ENCODE measurements around the gene ERP44.
"Not testable (repeated sequence)": the region's sequence is repeated elsewhere in the genome, so short reads cannot be mapped to it uniquely, and the experiment has no call there.

Gene ERP44

DNA sequence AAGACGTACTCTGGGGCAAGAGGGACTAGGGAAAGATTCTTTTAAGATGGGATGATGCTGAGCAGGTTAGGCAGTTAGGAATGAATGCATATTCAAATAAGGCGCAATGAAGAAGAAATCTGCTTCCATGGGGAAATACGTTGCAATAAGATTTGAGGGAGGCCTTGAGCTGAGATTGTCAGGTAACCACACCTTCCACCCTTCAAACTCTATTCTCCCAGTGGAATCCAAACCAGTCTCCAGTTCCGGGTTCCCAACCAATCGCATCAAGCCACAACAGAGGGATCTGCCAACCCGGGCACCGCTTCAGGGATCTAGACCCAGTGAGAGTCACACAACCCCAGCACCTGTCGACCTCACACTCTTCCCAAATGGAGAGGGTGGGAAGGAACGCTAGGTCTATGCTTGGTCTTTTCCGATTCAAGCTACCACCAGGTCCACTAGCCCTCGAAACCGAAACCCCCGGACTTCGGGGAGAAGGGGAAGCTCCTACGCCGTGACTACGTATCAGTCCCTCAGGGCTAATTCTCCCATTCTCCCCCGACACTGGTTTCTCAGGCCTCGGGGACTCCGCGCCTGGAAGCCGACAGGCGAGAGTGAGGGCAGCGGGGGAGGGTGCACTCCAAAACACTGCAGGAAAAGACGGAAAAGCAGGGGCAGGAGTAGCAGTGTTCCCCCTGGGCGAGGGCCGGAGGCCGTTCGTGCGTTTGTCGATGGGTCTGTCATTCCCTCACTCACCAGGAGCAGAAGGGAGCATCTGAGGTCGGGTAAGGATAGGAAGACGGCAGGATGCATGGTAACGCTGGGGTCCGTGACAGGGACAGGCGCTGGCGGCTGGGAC, 534 bp downstream of the ERP44 start:
- H3K79me2 ChIP-seq (ENCODE audit: low read length) = peaks cover 66% of the 10 kb centered on the region
- peak overlapping the region; percentile 66 for H2AFZ ChIP-seq (ENCODE audit: low read length)
- TF ChIP-seq, protein P1, sequence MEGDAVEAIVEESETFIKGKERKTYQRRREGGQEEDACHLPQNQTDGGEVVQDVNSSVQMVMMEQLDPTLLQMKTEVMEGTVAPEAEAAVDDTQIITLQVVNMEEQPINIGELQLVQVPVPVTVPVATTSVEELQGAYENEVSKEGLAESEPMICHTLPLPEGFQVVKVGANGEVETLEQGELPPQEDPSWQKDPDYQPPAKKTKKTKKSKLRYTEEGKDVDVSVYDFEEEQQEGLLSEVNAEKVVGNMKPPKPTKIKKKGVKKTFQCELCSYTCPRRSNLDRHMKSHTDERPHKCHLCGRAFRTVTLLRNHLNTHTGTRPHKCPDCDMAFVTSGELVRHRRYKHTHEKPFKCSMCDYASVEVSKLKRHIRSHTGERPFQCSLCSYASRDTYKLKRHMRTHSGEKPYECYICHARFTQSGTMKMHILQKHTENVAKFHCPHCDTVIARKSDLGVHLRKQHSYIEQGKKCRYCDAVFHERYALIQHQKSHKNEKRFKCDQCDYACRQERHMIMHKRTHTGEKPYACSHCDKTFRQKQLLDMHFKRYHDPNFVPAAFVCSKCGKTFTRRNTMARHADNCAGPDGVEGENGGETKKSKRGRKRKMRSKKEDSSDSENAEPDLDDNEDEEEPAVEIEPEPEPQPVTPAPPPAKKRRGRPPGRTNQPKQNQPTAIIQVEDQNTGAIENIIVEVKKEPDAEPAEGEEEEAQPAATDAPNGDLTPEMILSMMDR (IDR thresholded peaks at IDR 0.05; ENCODE audit: low read length) = no peak
- TF ChIP-seq EZH2phosphoT487 (IDR thresholded peaks at IDR 0.05; ENCODE audit: low read length) = no peak

DNA sequence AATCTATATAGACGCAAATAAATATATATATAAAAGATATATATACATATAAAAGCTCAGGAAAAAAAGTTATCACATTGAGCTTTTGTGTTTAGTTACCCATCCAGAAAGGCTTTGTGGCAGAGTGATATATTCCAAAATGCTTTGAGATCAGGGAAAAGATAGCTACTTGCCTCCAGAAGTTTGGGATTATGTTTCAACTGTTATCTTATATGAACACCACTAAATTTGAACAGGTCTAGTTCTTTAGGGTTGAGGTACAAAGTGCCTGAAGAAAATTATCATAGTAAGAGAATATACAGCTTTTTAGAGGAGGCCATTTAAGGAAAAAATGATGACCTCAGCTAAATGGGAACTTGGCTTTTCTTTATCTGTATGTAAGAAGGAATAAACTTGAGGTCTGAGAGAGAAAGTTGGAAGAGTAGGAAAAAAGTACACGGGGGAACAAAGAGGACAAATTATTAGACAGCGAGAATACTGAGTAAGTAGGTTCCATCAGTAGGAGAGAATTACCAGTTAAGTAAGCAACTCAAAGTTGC, 2.4 kb downstream of the ERP44 start:
- H3K4me2 ChIP-seq (ENCODE audit: low read depth, low read length) = peak overlapping the region; percentile 11; the same call in 1 of the 2 replicates
- peaks cover 11% of the 10 kb centered on the region; the same call in 1 of the 2 replicates for H3K4me1 ChIP-seq (ENCODE audit: low read length)
- no peak for DNase-seq
- H4K20me1 ChIP-seq (ENCODE audit: insufficient read depth, low read length) = no peaks in the 10 kb centered on the region
- H3K9ac ChIP-seq (ENCODE audit: low read length) = no peak overlapping the region
- TF ChIP-seq, protein P1 (IDR thresholded peaks at IDR 0.05; ENCODE audit: low read length) = no peak
- no peak for TF ChIP-seq EZH2phosphoT487 (IDR thresholded peaks at IDR 0.05; ENCODE audit: low read length)
- no peak for TF ChIP-seq EZH2 (optimal IDR thresholded peaks at IDR 0.05; ENCODE audit: low read depth, low read length)
- H3K27me3 ChIP-seq (replicated peaks; ENCODE audit: insufficient read depth, low read length) = no peaks in the 10 kb centered on the region
- no peaks in the 10 kb centered on the region for H3F3A ChIP-seq (ENCODE audit: insufficient read depth, low read length)
- H3K4me3 ChIP-seq (ENCODE audit: low read length) = no peak overlapping the region
- H3K27ac ChIP-seq (ENCODE audit: low read length) = no peak overlapping the region
- H3K9me2 ChIP-seq (replicated peaks; ENCODE audit: insufficient read depth, low read length) = no peaks in the 10 kb centered on the region
- no peaks in the 10 kb centered on the region for H3K36me3 ChIP-seq (replicated peaks; ENCODE audit: insufficient read depth, low read length)
- no peak overlapping the region for H2AFZ ChIP-seq (ENCODE audit: low read length)
- H3K9me3 ChIP-seq (replicated peaks; ENCODE audit: insufficient read depth, low read length) = no peaks in the 10 kb centered on the region
- peaks cover 84% of the 10 kb centered on the region for H3K79me2 ChIP-seq (ENCODE audit: low read length)

More for the DNA sequence above, 534 bp downstream of the ERP44 start:
- H3K4me2 ChIP-seq (ENCODE audit: low read depth, low read length) = peak overlapping the region; percentile 84
- no peaks in the 10 kb centered on the region for H3K9me2 ChIP-seq (replicated peaks; ENCODE audit: insufficient read depth, low read length)
- H3K27me3 ChIP-seq (replicated peaks; ENCODE audit: insufficient read depth, low read length) = no peaks in the 10 kb centered on the region
- H3F3A ChIP-seq (ENCODE audit: insufficient read depth, low read length) = no peaks in the 10 kb centered on the region
- H3K9me3 ChIP-seq (replicated peaks; ENCODE audit: insufficient read depth, low read length) = no peaks in the 10 kb centered on the region
- H3K36me3 ChIP-seq (replicated peaks; ENCODE audit: insufficient read depth, low read length) = no peaks in the 10 kb centered on the region
- H3K4me3 ChIP-seq (ENCODE audit: low read length) = peak overlapping the region; percentile 95
- no peak for DNase-seq
- H3K9ac ChIP-seq (ENCODE audit: low read length) = peak overlapping the region; percentile 82
- H4K20me1 ChIP-seq (ENCODE audit: insufficient read depth, low read length) = no peaks in the 10 kb centered on the region
- H3K4me1 ChIP-seq (ENCODE audit: low read length) = peaks cover 11% of the 10 kb centered on the region; the same call in 1 of the 2 replicates
- peak overlapping the region; percentile 60; the same call in 1 of the 2 replicates for H3K27ac ChIP-seq (ENCODE audit: low read length)

DNA sequence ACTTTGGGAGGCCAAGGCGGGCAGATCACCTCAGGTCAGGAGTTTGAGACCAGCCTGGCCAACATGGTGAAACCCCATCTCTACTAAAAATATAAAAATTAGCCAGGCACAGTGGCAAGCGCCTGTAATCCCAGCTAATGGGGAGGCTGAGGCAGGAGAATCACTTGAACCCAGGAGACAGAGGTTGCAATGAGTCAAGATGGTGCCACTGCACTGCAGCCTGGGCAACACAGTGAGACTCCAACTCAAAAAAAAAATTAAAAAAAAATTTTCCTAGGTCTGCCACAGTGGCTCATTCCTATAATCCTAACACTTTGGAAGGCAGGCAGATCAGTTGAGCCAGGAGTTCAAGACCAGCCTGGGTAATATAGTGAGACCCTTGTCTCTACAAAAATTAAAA, 4.4 kb downstream of the ERP44 start:
- H3K4me2 ChIP-seq (ENCODE audit: low read depth, low read length) = not testable (repeated sequence)
- H3K4me1 ChIP-seq (ENCODE audit: low read length) = peaks cover 11% of the 10 kb centered on the region; the same call in 1 of the 2 replicates

DNA sequence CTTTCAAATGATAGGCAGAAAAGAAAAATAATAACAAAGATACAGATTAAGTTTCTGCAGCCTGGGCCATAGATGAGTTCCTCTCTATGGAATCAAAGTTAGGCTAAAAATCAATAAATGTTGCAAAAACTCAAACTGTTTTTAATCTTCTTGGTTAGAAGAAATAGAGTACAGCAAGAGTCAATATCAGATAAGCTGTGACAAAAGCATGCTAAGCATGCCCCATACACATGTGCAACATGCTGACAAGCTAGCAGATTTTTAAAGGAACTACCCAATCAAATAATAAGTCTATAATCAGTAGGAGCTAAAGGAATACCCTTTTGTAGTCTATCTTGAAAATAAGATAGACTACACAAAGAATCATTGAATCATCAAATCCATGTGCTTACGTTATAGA, 6.7 kb downstream of the ERP44 start:
- Histone ChIP-seq H3F3A (ENCODE audit: insufficient read depth, low read length) (no peaks in the 10 kb centered on the region), H3K27ac (ENCODE audit: low read length) (no peak overlapping the region), H3K9me3 (replicated peaks; ENCODE audit: insufficient read depth, low read length) (no peaks in the 10 kb centered on the region), H3K79me2 (ENCODE audit: low read length) (peaks cover 99% of the 10 kb centered on the region), H3K9ac (ENCODE audit: low read length) (no peak overlapping the region), H3K36me3 (replicated peaks; ENCODE audit: insufficient read depth, low read length) (no peaks in the 10 kb centered on the region), H3K4me1 (ENCODE audit: low read length) (0 out of 2 replicates have a peak, but pooled peaks cover 2% of the 10 kb centered on the region), H3K4me2 (ENCODE audit: low read depth, low read length) (no peak overlapping the region), H3K4me3 (ENCODE audit: low read length) (no peak overlapping the region), H3K27me3 (replicated peaks; ENCODE audit: insufficient read depth, low read length) (no peaks in the 10 kb centered on the region), H2AFZ (ENCODE audit: low read length) (no peak overlapping the region), H3K9me2 (replicated peaks; ENCODE audit: insufficient read depth, low read length) (no peaks in the 10 kb centered on the region), H4K20me1 (ENCODE audit: insufficient read depth, low read length) (0 out of 2 replicates have a peak, but pooled peaks cover 6% of the 10 kb centered on the region)
- TF ChIP-seq EZH2 (optimal IDR thresholded peaks at IDR 0.05; ENCODE audit: low read depth, low read length) (no peak), EZH2phosphoT487 (IDR thresholded peaks at IDR 0.05; ENCODE audit: low read length) (no peak)
- TF ChIP-seq, protein P1 (IDR thresholded peaks at IDR 0.05; ENCODE audit: low read length) = no peak
- no peak for DNase-seq

More for the DNA sequence above, 4.4 kb downstream of the ERP44 start:
- not testable (repeated sequence) for H4K20me1 ChIP-seq (ENCODE audit: insufficient read depth, low read length); H3K27ac ChIP-seq (ENCODE audit: low read length); H3K9me3 ChIP-seq (replicated peaks; ENCODE audit: insufficient read depth, low read length); H3F3A ChIP-seq (ENCODE audit: insufficient read depth, low read length); H3K36me3 ChIP-seq (replicated peaks; ENCODE audit: insufficient read depth, low read length); H2AFZ ChIP-seq (ENCODE audit: low read length); H3K9ac ChIP-seq (ENCODE audit: low read length); DNase-seq; H3K27me3 ChIP-seq (replicated peaks; ENCODE audit: insufficient read depth, low read length); H3K4me3 ChIP-seq (ENCODE audit: low read length); H3K9me2 ChIP-seq (replicated peaks; ENCODE audit: insufficient read depth, low read length)
- H3K79me2 ChIP-seq (ENCODE audit: low read length) = peaks cover 96% of the 10 kb centered on the region
